Measurements from ENCODE around the gene TCF12.

TCF12 gene

DNA sequence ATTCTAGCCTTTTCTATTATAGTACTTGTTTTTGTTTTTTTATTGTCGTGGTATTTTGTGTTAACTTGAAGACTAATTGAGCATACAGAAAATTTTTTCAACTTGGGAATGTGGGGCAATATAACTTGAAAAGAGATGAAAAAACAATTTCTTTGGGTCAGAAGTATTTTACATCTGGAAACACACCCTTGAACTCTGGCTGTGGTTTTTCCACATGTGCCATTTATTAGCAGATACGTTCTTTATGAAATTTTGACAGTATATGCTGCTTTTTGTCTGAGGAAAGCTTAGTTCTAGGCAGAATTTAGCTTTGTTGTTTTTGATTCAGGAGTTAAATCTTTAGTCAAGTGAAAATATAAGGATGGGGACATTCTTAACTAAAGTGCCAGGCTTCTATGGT lies 44.7 kb downstream of the TCF12 start:
- H3K4me1 ChIP-seq, result peaks cover 3% of the 10 kb centered on the region; the same call in 1 of the 2 replicates
- no peak for DNase-seq
- no peaks in the 10 kb centered on the region for H3K36me3 ChIP-seq
- no peaks in the 10 kb centered on the region for H3K9me3 ChIP-seq
- H3K4me3 ChIP-seq (ENCODE audit: low read depth, low read length), result no peak overlapping the region
- TF ChIP-seq, protein P1, sequence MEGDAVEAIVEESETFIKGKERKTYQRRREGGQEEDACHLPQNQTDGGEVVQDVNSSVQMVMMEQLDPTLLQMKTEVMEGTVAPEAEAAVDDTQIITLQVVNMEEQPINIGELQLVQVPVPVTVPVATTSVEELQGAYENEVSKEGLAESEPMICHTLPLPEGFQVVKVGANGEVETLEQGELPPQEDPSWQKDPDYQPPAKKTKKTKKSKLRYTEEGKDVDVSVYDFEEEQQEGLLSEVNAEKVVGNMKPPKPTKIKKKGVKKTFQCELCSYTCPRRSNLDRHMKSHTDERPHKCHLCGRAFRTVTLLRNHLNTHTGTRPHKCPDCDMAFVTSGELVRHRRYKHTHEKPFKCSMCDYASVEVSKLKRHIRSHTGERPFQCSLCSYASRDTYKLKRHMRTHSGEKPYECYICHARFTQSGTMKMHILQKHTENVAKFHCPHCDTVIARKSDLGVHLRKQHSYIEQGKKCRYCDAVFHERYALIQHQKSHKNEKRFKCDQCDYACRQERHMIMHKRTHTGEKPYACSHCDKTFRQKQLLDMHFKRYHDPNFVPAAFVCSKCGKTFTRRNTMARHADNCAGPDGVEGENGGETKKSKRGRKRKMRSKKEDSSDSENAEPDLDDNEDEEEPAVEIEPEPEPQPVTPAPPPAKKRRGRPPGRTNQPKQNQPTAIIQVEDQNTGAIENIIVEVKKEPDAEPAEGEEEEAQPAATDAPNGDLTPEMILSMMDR (IDR thresholded peaks at IDR 0.05; ENCODE audit: low read depth, low read length), result no peak
- no peaks in the 10 kb centered on the region for H3K27me3 ChIP-seq

DNA sequence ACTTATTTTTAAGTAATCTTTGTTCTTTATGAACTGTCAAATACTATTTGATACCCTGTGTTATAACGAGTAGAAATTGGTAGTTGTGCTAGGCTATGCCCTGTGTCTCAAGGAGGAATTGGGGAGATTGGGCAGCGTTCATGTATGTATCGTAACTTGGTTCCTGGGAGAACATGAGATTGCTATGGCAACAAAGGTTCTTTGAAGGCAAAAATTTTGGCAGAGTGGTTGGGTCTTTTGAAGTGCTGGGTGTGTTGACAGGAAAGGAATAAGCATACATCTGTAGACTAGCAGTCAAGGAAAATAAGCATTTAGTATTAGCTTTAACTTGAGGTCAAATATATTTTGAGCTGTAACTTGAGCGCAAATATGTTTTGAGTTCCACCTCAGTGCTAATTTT lies 45.3 kb downstream of the TCF12 start:
- TF ChIP-seq, protein P1 (IDR thresholded peaks at IDR 0.05; ENCODE audit: low read depth, low read length), result no peak
- no peak for DNase-seq
- Histone ChIP-seq H3K4me1 (peaks cover 3% of the 10 kb centered on the region; the same call in 1 of the 2 replicates), H3K4me3 (ENCODE audit: low read depth, low read length) (no peak overlapping the region), H3K36me3 (no peaks in the 10 kb centered on the region), H3K27me3 (no peaks in the 10 kb centered on the region), H3K9me3 (no peaks in the 10 kb centered on the region)

DNA sequence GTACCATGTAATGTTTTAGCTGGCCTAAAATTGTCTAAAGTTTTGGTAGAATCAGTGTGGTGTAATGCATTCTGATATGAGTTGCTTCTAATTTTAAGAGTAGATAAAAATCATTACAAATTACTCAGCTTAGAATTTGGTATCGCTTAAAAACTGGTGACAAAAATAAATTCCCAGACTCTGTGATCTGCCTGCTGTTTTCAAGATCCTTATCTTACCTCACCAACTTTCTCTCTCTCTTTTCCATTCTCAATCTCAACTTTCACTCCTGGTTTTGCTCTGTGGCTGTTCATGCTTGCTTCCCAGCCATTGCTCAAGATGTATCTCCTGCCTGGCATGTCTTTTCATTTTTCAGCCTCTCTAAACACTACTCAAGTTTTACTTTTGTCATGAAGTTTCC lies 45.7 kb downstream of the TCF12 start:
- Histone ChIP-seq H3K27me3 (no peaks in the 10 kb centered on the region), H3K9me3 (no peaks in the 10 kb centered on the region), H3K4me1 (peaks cover 3% of the 10 kb centered on the region; the same call in 1 of the 2 replicates), H3K4me3 (ENCODE audit: low read depth, low read length) (no peak overlapping the region), H3K36me3 (no peaks in the 10 kb centered on the region)
- TF ChIP-seq, protein P1 (IDR thresholded peaks at IDR 0.05; ENCODE audit: low read depth, low read length), result no peak
- DNase-seq, result no peak

DNA sequence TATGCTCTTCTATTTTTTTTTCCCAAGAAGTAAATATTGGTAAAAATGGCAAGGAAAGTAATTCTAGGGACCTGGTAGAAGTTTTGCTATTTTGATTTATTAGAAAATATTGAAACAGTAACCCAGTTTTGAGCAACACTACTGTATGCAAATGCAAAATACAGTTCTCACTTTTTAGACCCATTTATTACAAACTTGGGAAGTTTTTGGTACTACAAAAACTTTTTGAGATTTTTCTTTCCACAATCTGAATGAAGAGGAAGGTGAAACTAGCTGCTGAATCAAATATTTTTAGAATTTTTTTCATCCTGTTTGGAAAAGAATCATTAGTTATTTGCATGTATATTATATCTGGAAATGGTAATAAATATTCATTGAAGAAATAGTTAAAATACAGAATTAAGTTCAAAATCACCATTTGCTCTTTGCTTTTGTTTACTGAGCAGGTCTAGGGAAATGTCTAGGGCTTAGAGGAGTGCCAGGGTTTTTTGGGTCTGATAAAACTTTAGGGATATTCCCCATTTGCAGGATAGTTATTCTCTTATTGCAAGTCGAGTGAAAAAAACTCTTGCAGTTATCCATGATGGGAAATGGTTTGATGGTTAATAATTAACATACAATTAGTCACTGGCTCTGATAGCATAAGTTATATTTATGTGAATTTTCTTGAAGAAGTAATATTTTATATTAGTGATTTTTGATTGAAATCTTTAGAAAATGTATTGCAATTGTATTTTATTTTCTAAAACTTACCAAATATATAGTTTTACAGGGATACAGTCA lies 47.0 kb downstream of the TCF12 start:
- DNase-seq, result no peak
- TF ChIP-seq, protein P1 (IDR thresholded peaks at IDR 0.05; ENCODE audit: low read depth, low read length), result no peak

DNA sequence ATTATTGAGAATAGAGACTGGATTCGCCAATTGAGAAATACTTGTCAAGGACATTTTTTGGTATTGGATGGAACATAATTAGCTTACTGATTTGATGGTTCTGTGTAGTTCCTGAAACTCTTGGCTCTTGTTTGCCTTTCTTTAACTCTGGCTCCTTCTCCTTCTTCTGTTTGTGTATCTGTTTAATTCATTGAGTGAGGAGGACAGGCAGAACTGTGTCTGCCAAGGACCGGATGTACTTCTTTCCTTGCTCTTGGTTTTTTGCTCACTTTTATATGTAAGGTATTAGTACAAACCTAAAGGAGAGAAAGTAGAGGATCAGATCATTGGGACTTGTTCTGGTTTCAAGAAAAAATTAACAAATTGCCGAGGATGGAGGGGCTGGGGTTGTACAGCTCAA lies 48.9 kb downstream of the TCF12 start:
- H3K36me3 ChIP-seq, result no peaks in the 10 kb centered on the region
- no peak for DNase-seq
- peaks cover 8% of the 10 kb centered on the region for H3K4me1 ChIP-seq
- no peaks in the 10 kb centered on the region for H3K27me3 ChIP-seq
- H3K9me3 ChIP-seq, result no peaks in the 10 kb centered on the region
- H3K4me3 ChIP-seq (ENCODE audit: low read depth, low read length), result no peak overlapping the region
- TF ChIP-seq, protein P1 (IDR thresholded peaks at IDR 0.05; ENCODE audit: low read depth, low read length), result no peak

More for the DNA sequence above, 47.0 kb downstream of the TCF12 start:
- Histone ChIP-seq H3K4me1 (peaks cover 3% of the 10 kb centered on the region; the same call in 1 of the 2 replicates), H3K4me3 (ENCODE audit: low read depth, low read length) (no peak overlapping the region), H3K27me3 (no peaks in the 10 kb centered on the region), H3K9me3 (no peaks in the 10 kb centered on the region), H3K36me3 (no peaks in the 10 kb centered on the region)

DNA sequence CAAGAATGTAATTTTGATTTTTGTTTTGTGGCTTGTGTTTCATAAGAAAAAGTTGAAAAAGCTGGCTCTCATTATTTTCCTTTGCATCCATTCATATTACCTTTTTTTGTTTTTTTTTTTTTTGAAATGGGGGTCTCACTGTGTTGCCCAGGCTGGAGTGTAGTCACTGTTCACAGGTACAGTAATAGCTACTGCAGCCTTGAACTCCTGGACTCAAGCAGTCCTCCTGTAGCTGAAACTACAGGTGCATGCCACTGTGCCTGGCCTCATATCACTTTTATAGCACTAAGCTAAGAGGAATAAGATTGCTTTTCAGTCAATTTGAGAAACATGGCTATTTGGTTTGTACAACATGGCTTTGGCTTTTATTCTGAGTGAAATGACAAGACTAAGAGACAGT lies 49.8 kb downstream of the TCF12 start:
- no peaks in the 10 kb centered on the region for H3K36me3 ChIP-seq
- TF ChIP-seq, protein P1 (IDR thresholded peaks at IDR 0.05; ENCODE audit: low read depth, low read length), result no peak
- DNase-seq, result no peak
- no peaks in the 10 kb centered on the region for H3K27me3 ChIP-seq
- H3K4me3 ChIP-seq (ENCODE audit: low read depth, low read length), result no peak overlapping the region
- no peaks in the 10 kb centered on the region for H3K9me3 ChIP-seq
- H3K4me1 ChIP-seq, result peaks cover 8% of the 10 kb centered on the region
